ENCODE measurements around the gene GCNT2. TPM values are rescaled to one million over a fixed set of nuclear protein-coding genes. Genes with fewer than 3 reads are reported as not detected.

GCNT2 gene
- total RNA-seq, 1 experiment from 2014 or later = 0.63 TPM

DNA sequence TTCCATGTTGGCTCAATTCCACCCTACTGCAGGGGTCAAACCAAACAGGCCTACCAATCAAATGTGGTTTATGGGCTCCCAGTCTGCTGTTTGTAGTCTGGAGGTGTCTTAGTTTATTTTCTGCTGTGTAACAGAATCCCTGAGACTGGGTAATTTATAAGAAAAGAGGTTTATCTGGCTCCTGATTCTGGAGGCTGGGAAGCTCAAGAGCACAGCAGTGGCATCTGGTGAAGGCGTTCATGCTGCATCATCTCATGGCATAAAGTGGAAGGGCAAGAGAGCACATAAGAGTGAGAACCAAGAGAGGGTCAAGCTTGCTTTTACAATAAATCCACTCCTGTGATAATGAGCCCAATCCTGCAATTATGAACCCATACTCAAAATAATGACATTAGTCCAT, 87.9 kb downstream of the GCNT2 start:
- Mint-ChIP-seq H3K4me3 (ENCODE audit: unreplicated experiment) (no peak overlapping the region), H3K27me3 (ENCODE audit: insufficient read depth, unreplicated experiment) (no peaks in the 10 kb centered on the region), H3K9me3 (ENCODE audit: unreplicated experiment) (no peaks in the 10 kb centered on the region), H3K36me3 (ENCODE audit: insufficient read depth, unreplicated experiment) (no peaks in the 10 kb centered on the region), H3K27ac (ENCODE audit: low read depth, unreplicated experiment) (no peak overlapping the region), H3K4me1 (ENCODE audit: insufficient read depth, unreplicated experiment) (no peaks in the 10 kb centered on the region)
- BruUV-seq (replicated peaks) = no TSS peak
- intact Hi-C loops (cut with micrococcal nuclease) = no loop called here
- TF ChIP-seq, protein P1, sequence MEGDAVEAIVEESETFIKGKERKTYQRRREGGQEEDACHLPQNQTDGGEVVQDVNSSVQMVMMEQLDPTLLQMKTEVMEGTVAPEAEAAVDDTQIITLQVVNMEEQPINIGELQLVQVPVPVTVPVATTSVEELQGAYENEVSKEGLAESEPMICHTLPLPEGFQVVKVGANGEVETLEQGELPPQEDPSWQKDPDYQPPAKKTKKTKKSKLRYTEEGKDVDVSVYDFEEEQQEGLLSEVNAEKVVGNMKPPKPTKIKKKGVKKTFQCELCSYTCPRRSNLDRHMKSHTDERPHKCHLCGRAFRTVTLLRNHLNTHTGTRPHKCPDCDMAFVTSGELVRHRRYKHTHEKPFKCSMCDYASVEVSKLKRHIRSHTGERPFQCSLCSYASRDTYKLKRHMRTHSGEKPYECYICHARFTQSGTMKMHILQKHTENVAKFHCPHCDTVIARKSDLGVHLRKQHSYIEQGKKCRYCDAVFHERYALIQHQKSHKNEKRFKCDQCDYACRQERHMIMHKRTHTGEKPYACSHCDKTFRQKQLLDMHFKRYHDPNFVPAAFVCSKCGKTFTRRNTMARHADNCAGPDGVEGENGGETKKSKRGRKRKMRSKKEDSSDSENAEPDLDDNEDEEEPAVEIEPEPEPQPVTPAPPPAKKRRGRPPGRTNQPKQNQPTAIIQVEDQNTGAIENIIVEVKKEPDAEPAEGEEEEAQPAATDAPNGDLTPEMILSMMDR (IDR thresholded peaks at IDR 0.05; ENCODE audit: unreplicated experiment) = no peak
- ChIA-PET CTCF (interaction anchor here (1.4 kb wide), 1 partner anchor 98 kb away, joined by 4 read pairs; no protein-coding TSS in a partner anchor), POLR2A (no interaction called here)
- no peak for DNase-seq (ENCODE audit: unreplicated experiment)

DNA sequence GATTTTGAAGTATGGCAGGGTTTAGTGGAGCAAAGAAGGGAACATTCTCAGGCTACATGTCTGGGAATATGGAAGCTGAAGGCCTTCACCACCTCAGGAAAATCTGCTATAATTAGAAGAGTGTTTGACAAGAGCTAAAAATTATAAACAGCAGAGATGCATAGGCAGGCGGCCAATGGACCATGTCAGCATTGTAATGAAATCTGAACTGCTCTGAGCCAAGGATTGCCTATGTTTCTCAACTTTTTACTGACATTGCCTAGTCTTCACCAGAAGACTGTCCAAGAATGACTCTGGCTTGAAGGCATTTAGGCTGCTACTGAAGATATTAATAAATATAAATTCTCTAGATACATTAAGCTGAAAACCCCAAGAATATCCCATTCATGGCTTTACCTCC, 89.1 kb downstream of the GCNT2 start:
- ChIA-PET POLR2A (no interaction called here), CTCF (interaction anchor here (0.6 to 1.4 kb wide), 2 partner anchors 99 to 207 kb away, joined by 3 to 4 read pairs; no protein-coding TSS in a partner anchor)
- Mint-ChIP-seq H3K4me3 (ENCODE audit: unreplicated experiment) (no peak overlapping the region), H3K4me1 (ENCODE audit: insufficient read depth, unreplicated experiment) (no peaks in the 10 kb centered on the region), H3K9me3 (ENCODE audit: unreplicated experiment) (no peaks in the 10 kb centered on the region), H3K27ac (ENCODE audit: low read depth, unreplicated experiment) (no peak overlapping the region), H3K27me3 (ENCODE audit: insufficient read depth, unreplicated experiment) (no peaks in the 10 kb centered on the region), H3K36me3 (ENCODE audit: insufficient read depth, unreplicated experiment) (no peaks in the 10 kb centered on the region)
- intact Hi-C loops (cut with micrococcal nuclease) = no loop called here
- DNase-seq (ENCODE audit: unreplicated experiment) = peak; percentile 9
- BruUV-seq (replicated peaks) = no TSS peak
- TF ChIP-seq, protein P1 (IDR thresholded peaks at IDR 0.05; ENCODE audit: unreplicated experiment) = no peak

DNA sequence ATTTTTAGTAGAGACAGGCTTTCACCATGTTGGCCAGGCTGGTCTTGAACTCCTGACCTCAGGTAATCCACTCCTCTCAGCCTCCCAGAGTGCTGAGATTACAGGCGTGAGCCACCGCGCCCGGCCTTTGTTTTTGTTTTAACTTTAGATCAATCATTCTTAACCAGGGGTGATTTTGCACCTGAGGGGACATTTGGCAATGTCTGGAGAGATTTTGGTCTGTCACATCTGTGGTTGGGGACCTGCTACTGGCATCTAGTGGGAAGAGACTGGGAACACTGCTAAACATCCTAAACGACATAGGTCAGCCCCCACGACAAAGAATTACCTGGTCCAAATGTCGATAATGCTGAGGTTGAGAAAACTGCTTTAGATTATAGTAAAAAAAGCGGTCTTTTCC, 91.0 kb downstream of the GCNT2 start:
- ChIA-PET CTCF (no interaction called here), POLR2A (no interaction called here)
- Mint-ChIP-seq H3K9me3 (ENCODE audit: unreplicated experiment) (no peaks in the 10 kb centered on the region), H3K27ac (ENCODE audit: low read depth, unreplicated experiment) (no peak overlapping the region), H3K27me3 (ENCODE audit: insufficient read depth, unreplicated experiment) (no peaks in the 10 kb centered on the region), H3K4me3 (ENCODE audit: unreplicated experiment) (no peak overlapping the region), H3K4me1 (ENCODE audit: insufficient read depth, unreplicated experiment) (no peaks in the 10 kb centered on the region), H3K36me3 (ENCODE audit: insufficient read depth, unreplicated experiment) (no peaks in the 10 kb centered on the region)
- BruUV-seq (replicated peaks) = no TSS peak
- DNase-seq (ENCODE audit: unreplicated experiment) = no peak
- intact Hi-C loops (cut with micrococcal nuclease) = no loop called here
- TF ChIP-seq, protein P1 (IDR thresholded peaks at IDR 0.05; ENCODE audit: unreplicated experiment) = no peak

DNA sequence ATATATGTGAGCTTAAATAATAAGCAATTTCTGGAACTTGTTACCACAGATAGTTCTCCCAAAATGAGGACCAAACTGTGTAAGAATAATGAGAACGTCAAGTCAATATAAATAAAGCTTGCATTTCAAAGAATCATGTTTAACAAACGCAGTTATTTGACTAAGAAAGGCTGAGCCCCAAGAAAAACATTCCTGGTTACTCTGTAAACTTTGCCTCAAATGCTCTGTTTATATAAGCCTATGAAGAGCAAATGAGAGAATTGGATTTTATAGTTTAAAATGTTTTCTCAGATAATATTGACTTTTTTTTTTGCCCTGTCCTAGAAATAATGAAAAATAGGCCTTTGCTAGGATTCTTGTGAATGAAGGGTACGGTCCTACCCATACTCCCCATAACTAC, 91.9 kb downstream of the GCNT2 start:
- no peaks in the 10 kb centered on the region for H3K27me3 Mint-ChIP-seq (ENCODE audit: insufficient read depth, unreplicated experiment)
- no peaks in the 10 kb centered on the region for H3K4me1 Mint-ChIP-seq (ENCODE audit: insufficient read depth, unreplicated experiment)
- H3K27ac Mint-ChIP-seq (ENCODE audit: low read depth, unreplicated experiment) = no peak overlapping the region
- intact Hi-C loops (cut with micrococcal nuclease) = no loop called here
- DNase-seq (ENCODE audit: unreplicated experiment) = no peak
- no peak overlapping the region for H3K4me3 Mint-ChIP-seq (ENCODE audit: unreplicated experiment)
- BruUV-seq (replicated peaks) = no TSS peak
- no peaks in the 10 kb centered on the region for H3K36me3 Mint-ChIP-seq (ENCODE audit: insufficient read depth, unreplicated experiment)
- CTCF ChIA-PET = no interaction called here
- TF ChIP-seq, protein P1 (IDR thresholded peaks at IDR 0.05; ENCODE audit: unreplicated experiment) = no peak
- H3K9me3 Mint-ChIP-seq (ENCODE audit: unreplicated experiment) = no peaks in the 10 kb centered on the region
- POLR2A ChIA-PET = interaction anchor here (0.6 kb wide), 1 partner anchor 57 kb away, joined by 3 read pairs; no protein-coding TSS in a partner anchor

Data from MCF 10A (cell line).